GM19468 (cell line): Measurements from ENCODE around the gene ASIC3.
"Not testable (repeated sequence)": the region's sequence is repeated elsewhere in the genome, so short reads cannot be mapped to it uniquely, and the experiment has no call there.

ENCODE experiments used
- ATAC-seq: cut with Tn5 transposase; IDR thresholded peaks from one replicate; pipeline ENCODE4 v1.9.1; 2021; ENCODE audit warnings: mild to moderate bottlenecking, moderate library complexity, moderate number of reproducible peaks; ENCODE audit not compliant: unreplicated experiment; ENCODE audit errors: extremely low read depth

The ASIC3 gene

GRCh38 chr7:151013356-151013732, 35.0 kb upstream of the ASIC3 start:
- ATAC-seq = no peak

- ATAC-seq = no peak
These were observed 34.4 kb upstream of the ASIC3 start for GRCh38 chr7:151013733-151014497.

GRCh38 chr7:151014950-151015349, 33.4 kb upstream of the ASIC3 start:
- no peak for ATAC-seq

- ATAC-seq = no peak
These were observed 32.4 kb upstream of the ASIC3 start for GRCh38 chr7:151015967-151016366.

GRCh38 chr7:151016505-151016904, 31.8 kb upstream of the ASIC3 start:
- no peak for ATAC-seq

GRCh38 chr7:151016942-151017341, 31.4 kb upstream of the ASIC3 start:
- no peak for ATAC-seq

- ATAC-seq = no peak
These were observed 30.9 kb upstream of the ASIC3 start for GRCh38 chr7:151017370-151017952.

- ATAC-seq = no peak
These were observed 30.3 kb upstream of the ASIC3 start for GRCh38 chr7:151017953-151018420.

- ATAC-seq = no peak
These were observed 29.8 kb upstream of the ASIC3 start for GRCh38 chr7:151018421-151019129.

GRCh38 chr7:151019130-151019447, 29.2 kb upstream of the ASIC3 start:
- no peak for ATAC-seq

GRCh38 chr7:151020231-151020630, 28.1 kb upstream of the ASIC3 start:
- ATAC-seq = no peak

- ATAC-seq = no peak
These were observed 25.1 kb upstream of the ASIC3 start for GRCh38 chr7:151023232-151023631.

- ATAC-seq = no peak
These were observed 23.8 kb upstream of the ASIC3 start, which contains the start of gene ATG9B for GRCh38 chr7:151024435-151025056. Gene ATG9B, minus strand, starts transcription at chr7:151024494. Its CDS starts 71 bp downstream, at chr7:151024423.

GRCh38 chr7:151025924-151026671, 22.2 kb upstream of the ASIC3 start:
- ATAC-seq = no peak

- ATAC-seq = not testable (repeated sequence)
These were observed 21.3 kb upstream of the ASIC3 start for GRCh38 chr7:151026771-151027727.

- not testable (repeated sequence) for ATAC-seq
These were observed 20.6 kb upstream of the ASIC3 start for GRCh38 chr7:151027728-151028130.

GRCh38 chr7:151028131-151028947, 20.0 kb upstream of the ASIC3 start, which contains the start of gene ABCB8:
Gene ABCB8, plus strand, starts transcription at chr7:151028450. Its CDS starts 66 bp downstream, at chr7:151028516.
- ATAC-seq = peak; percentile 90

- no peak for ATAC-seq
These were observed 19.3 kb upstream of the ASIC3 start for GRCh38 chr7:151028948-151029501.
